Measurements from ENCODE around the gene MX2.

The MX2 gene

DNA sequence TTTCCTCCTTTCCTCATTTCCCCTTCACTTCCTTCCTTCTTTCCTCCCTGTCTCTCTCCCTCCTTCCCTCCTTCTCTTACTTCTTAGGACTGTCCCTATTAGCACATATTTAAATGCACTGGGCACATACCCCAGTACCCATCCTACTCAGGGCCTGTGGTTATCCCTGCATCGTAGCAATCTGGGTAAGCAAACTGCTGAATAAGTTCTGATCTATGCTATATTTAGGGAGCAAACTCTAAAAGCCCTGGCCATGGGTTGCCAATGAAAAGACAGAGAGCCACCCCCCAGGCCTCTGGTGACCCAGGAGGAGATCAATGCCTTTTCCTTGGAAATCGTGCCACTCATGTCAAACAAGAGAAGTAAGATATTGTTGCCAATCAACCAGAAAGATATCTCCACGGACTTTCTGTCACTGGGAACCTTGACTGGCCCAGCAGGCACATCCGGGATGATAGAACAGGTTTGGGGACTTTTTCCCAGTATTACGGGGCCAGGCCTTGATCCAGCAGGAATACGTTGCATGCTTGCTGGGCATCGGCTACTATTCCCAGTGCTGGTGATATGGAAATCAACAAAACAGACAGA, 39.8 kb upstream of the MX2 start:
- Histone ChIP-seq H3K9me3 (ENCODE audit: control insufficient read depth, insufficient read depth, low read length) (no peaks in the 10 kb centered on the region), H3K9ac (ENCODE audit: low read depth, low read length) (no peak overlapping the region), H3K4me1 (ENCODE audit: control insufficient read depth, insufficient read depth, low read length) (peaks cover 9% of the 10 kb centered on the region; the same call in 1 of the 2 replicates), H3K4me3 (ENCODE audit: low read depth, low read length) (no peak overlapping the region), H3K27ac (ENCODE audit: low read depth, low read length) (no peak overlapping the region), H3K27me3 (ENCODE audit: control insufficient read depth, insufficient read depth, low read length) (peaks cover 10% of the 10 kb centered on the region), H3K36me3 (ENCODE audit: control insufficient read depth, insufficient read depth, low read length) (no peaks in the 10 kb centered on the region)

GRCh38 chr21:41322496-41323382, 39.1 kb upstream of the MX2 start:
- H3K27ac ChIP-seq (ENCODE audit: low read depth, low read length): no peak overlapping the region
- H3K4me1 ChIP-seq (ENCODE audit: control insufficient read depth, insufficient read depth, low read length): peaks cover 5% of the 10 kb centered on the region; the same call in 1 of the 2 replicates
- H3K4me3 ChIP-seq (ENCODE audit: low read depth, low read length): no peak overlapping the region
- H3K36me3 ChIP-seq (ENCODE audit: control insufficient read depth, insufficient read depth, low read length): no peaks in the 10 kb centered on the region
- H3K9ac ChIP-seq (ENCODE audit: low read depth, low read length): no peak overlapping the region
- no peaks in the 10 kb centered on the region for H3K9me3 ChIP-seq (ENCODE audit: control insufficient read depth, insufficient read depth, low read length)
- peaks cover 2% of the 10 kb centered on the region; the same call in 1 of the 2 replicates for H3K27me3 ChIP-seq (ENCODE audit: control insufficient read depth, insufficient read depth, low read length)

- H3K9ac ChIP-seq (ENCODE audit: low read depth, low read length): no peak overlapping the region
- no peaks in the 10 kb centered on the region for H3K36me3 ChIP-seq (ENCODE audit: control insufficient read depth, insufficient read depth, low read length)
- no peaks in the 10 kb centered on the region for H3K27me3 ChIP-seq (ENCODE audit: control insufficient read depth, insufficient read depth, low read length)
- H3K9me3 ChIP-seq (ENCODE audit: control insufficient read depth, insufficient read depth, low read length): no peaks in the 10 kb centered on the region
- H3K27ac ChIP-seq (ENCODE audit: low read depth, low read length): no peak overlapping the region
- H3K4me3 ChIP-seq (ENCODE audit: low read depth, low read length): no peak overlapping the region
- H3K4me1 ChIP-seq (ENCODE audit: control insufficient read depth, insufficient read depth, low read length): peaks cover 5% of the 10 kb centered on the region; the same call in 1 of the 2 replicates
These were observed 36.5 kb upstream of the MX2 start for GRCh38 chr21:41325138-41325912.

GRCh38 chr21:41326414-41327080, 35.3 kb upstream of the MX2 start:
- Histone ChIP-seq H3K9ac (ENCODE audit: low read depth, low read length) (no peak overlapping the region), H3K4me1 (ENCODE audit: control insufficient read depth, insufficient read depth, low read length) (peaks cover 5% of the 10 kb centered on the region; the same call in 1 of the 2 replicates), H3K36me3 (ENCODE audit: control insufficient read depth, insufficient read depth, low read length) (no peaks in the 10 kb centered on the region), H3K27me3 (ENCODE audit: control insufficient read depth, insufficient read depth, low read length) (no peaks in the 10 kb centered on the region), H3K4me3 (ENCODE audit: low read depth, low read length) (no peak overlapping the region), H3K27ac (ENCODE audit: low read depth, low read length) (no peak overlapping the region), H3K9me3 (ENCODE audit: control insufficient read depth, insufficient read depth, low read length) (no peaks in the 10 kb centered on the region)

DNA sequence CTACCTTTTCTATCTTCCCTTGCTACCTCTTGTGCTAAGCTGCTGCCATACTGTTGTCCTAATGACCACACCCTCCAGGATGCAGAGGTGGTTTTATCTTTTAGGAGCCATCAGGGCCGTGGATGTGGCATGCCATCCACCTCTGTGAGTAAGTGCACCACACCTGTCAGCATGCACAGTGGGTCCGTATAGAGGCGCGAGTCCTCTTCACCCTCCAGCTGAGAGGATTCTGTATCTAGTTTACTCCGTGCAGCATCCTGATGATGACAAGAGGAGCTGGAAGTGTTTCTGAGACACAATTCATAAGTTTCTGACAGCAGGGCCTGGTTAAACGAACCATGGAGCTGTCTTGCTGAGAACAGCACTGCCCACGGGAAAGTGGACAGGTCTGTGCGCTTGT, 34.1 kb upstream of the MX2 start:
- H3K9ac ChIP-seq (ENCODE audit: low read depth, low read length): no peak overlapping the region
- no peak overlapping the region for H3K4me3 ChIP-seq (ENCODE audit: low read depth, low read length)
- H3K4me1 ChIP-seq (ENCODE audit: control insufficient read depth, insufficient read depth, low read length): no peaks in the 10 kb centered on the region
- no peaks in the 10 kb centered on the region for H3K27me3 ChIP-seq (ENCODE audit: control insufficient read depth, insufficient read depth, low read length)
- no peaks in the 10 kb centered on the region for H3K36me3 ChIP-seq (ENCODE audit: control insufficient read depth, insufficient read depth, low read length)
- no peak overlapping the region for H3K27ac ChIP-seq (ENCODE audit: low read depth, low read length)
- 0 out of 2 replicates have a peak, but pooled peaks cover 4% of the 10 kb centered on the region for H3K9me3 ChIP-seq (ENCODE audit: control insufficient read depth, insufficient read depth, low read length)

GRCh38 chr21:41328660-41329607, 32.9 kb upstream of the MX2 start:
- H3K9ac ChIP-seq (ENCODE audit: low read depth, low read length): no peak overlapping the region
- no peaks in the 10 kb centered on the region for H3K36me3 ChIP-seq (ENCODE audit: control insufficient read depth, insufficient read depth, low read length)
- H3K9me3 ChIP-seq (ENCODE audit: control insufficient read depth, insufficient read depth, low read length): peaks cover 12% of the 10 kb centered on the region; the same call in 1 of the 2 replicates
- H3K27ac ChIP-seq (ENCODE audit: low read depth, low read length): no peak overlapping the region
- no peaks in the 10 kb centered on the region for H3K27me3 ChIP-seq (ENCODE audit: control insufficient read depth, insufficient read depth, low read length)
- H3K4me1 ChIP-seq (ENCODE audit: control insufficient read depth, insufficient read depth, low read length): no peaks in the 10 kb centered on the region
- H3K4me3 ChIP-seq (ENCODE audit: low read depth, low read length): no peak overlapping the region

GRCh38 chr21:41333752-41334151, 28.1 kb upstream of the MX2 start:
- H3K27ac ChIP-seq (ENCODE audit: low read depth, low read length): no peak overlapping the region
- H3K9me3 ChIP-seq (ENCODE audit: control insufficient read depth, insufficient read depth, low read length): peaks cover 20% of the 10 kb centered on the region
- no peaks in the 10 kb centered on the region for H3K4me1 ChIP-seq (ENCODE audit: control insufficient read depth, insufficient read depth, low read length)
- H3K36me3 ChIP-seq (ENCODE audit: control insufficient read depth, insufficient read depth, low read length): no peaks in the 10 kb centered on the region
- no peak overlapping the region for H3K9ac ChIP-seq (ENCODE audit: low read depth, low read length)
- no peak overlapping the region for H3K4me3 ChIP-seq (ENCODE audit: low read depth, low read length)
- no peaks in the 10 kb centered on the region for H3K27me3 ChIP-seq (ENCODE audit: control insufficient read depth, insufficient read depth, low read length)

- Histone ChIP-seq H3K9ac (ENCODE audit: low read depth, low read length) (no peak overlapping the region), H3K27me3 (ENCODE audit: control insufficient read depth, insufficient read depth, low read length) (no peaks in the 10 kb centered on the region), H3K27ac (ENCODE audit: low read depth, low read length) (no peak overlapping the region), H3K9me3 (ENCODE audit: control insufficient read depth, insufficient read depth, low read length) (peaks cover 21% of the 10 kb centered on the region), H3K4me1 (ENCODE audit: control insufficient read depth, insufficient read depth, low read length) (no peaks in the 10 kb centered on the region), H3K36me3 (ENCODE audit: control insufficient read depth, insufficient read depth, low read length) (no peaks in the 10 kb centered on the region), H3K4me3 (ENCODE audit: low read depth, low read length) (no peak overlapping the region)
These were observed 24.3 kb upstream of the MX2 start for GRCh38 chr21:41337515-41337914.

DNA sequence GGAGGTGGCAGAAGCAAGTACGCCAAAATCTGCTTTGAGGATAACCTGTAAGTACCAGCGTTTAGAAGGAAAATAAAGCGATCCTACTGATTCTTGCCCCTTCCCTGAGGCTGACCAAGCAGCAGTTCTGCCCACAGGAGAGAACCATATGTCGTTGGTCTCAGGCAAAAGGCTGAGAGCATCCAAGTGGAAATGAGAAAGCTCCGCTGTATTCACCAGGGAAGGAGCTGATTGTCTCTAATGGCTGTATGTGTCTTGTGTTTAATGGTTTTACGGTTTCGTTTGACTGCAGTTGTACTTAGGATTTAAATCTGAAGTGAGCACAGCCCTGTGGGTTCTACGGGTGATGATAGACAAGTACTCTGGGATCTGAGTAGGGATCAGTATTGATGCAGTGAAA, 23.4 kb upstream of the MX2 start:
- Histone ChIP-seq H3K36me3 (ENCODE audit: control insufficient read depth, insufficient read depth, low read length) (no peaks in the 10 kb centered on the region), H3K4me3 (ENCODE audit: low read depth, low read length) (no peak overlapping the region), H3K27ac (ENCODE audit: low read depth, low read length) (no peak overlapping the region), H3K4me1 (ENCODE audit: control insufficient read depth, insufficient read depth, low read length) (no peaks in the 10 kb centered on the region), H3K27me3 (ENCODE audit: control insufficient read depth, insufficient read depth, low read length) (no peaks in the 10 kb centered on the region), H3K9me3 (ENCODE audit: control insufficient read depth, insufficient read depth, low read length) (peaks cover 17% of the 10 kb centered on the region), H3K9ac (ENCODE audit: low read depth, low read length) (no peak overlapping the region)

DNA sequence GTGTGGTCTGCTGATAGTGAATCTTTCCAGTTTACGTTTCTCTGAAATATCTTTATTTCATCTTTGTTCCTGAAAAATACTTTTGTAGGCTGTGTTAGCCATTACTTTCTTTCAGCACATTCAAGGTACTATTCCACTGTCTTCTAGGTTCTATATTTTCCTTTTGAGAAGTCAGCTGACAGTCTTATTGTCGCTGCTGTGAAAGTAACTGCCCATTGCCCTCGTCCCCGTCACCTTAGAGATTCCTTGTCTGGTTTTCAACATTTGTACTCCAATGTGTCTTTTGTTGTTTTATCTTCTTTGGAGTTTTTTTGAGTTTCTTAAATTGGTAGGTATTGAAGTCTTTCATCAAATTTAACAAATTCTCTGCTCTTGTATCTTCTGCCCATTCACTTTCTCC, 19.8 kb upstream of the MX2 start:
- Histone ChIP-seq H3K9me3 (ENCODE audit: control insufficient read depth, insufficient read depth, low read length) (peaks cover 5% of the 10 kb centered on the region; the same call in 1 of the 2 replicates), H3K27ac (ENCODE audit: low read depth, low read length) (no peak overlapping the region), H3K4me3 (ENCODE audit: low read depth, low read length) (no peak overlapping the region), H3K9ac (ENCODE audit: low read depth, low read length) (no peak overlapping the region), H3K27me3 (ENCODE audit: control insufficient read depth, insufficient read depth, low read length) (no peaks in the 10 kb centered on the region), H3K36me3 (ENCODE audit: control insufficient read depth, insufficient read depth, low read length) (no peaks in the 10 kb centered on the region), H3K4me1 (ENCODE audit: control insufficient read depth, insufficient read depth, low read length) (no peaks in the 10 kb centered on the region)
